GM23248 (cell line): ENCODE measurements around the gene ATG2A.

Source experiments
- EZH2 ChIP-seq: fragments of 200-600 bp; sonication (generic); IDR thresholded peaks from 2 replicates; pipeline ENCODE4 v1.6.1; 2018; ENCODE audit warnings: antibody characterized with exemption, mild to moderate bottlenecking; ENCODE audit not compliant: insufficient read depth, poor library complexity, severe bottlenecking
- EZH2phosphoT487 ChIP-seq: fragments of 200-600 bp; sonication (generic); IDR thresholded peaks from 2 replicates; pipeline ENCODE4 v1.6.1; 2018; ENCODE audit warnings: antibody characterized with exemption, moderate library complexity, mild to moderate bottlenecking, low read depth; ENCODE audit not compliant: insufficient read depth

DNA sequence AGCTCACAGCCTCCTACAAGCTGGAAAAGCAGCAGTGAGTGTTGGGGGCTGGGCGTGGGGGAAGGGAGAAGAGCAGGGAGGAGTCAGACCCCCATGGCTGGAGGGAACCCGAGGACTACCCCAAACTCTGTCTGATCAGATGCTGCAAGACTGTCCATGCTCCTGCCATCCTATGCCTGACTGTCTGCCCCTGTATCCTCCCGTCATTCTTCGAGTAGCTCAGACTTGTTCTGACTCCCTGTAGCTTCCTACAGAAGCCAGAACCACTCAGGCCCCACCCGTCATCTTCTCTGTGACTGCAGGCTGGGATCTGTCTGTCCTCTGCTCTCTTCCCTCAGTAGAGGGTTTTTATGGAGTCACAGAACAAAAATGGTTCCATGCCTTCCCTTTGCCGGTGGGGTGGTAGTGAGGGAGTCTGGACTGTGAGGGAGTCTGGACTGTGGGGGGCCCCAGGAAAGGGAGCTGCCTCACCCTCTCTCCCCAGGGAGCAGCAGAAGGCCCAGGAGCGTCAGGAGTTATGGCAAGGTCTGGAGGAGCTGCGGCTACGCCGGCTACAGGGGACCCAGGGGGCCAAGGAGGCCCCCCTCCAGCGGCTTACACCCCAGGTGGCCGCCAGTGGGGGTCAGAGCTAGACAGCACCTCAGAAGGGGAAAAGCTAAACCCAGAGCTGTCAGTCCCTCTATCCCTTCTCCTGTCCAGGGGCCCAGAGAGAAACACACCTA is 16.4 kb upstream of the ATG2A start:
- TF ChIP-seq EZH2 = no peak
- TF ChIP-seq EZH2phosphoT487 = no peak
